ENCODE data around the gene HADHB. TPM values are rescaled to one million over a fixed set of nuclear protein-coding genes. Genes with fewer than 3 reads are reported as not detected.

The HADHB gene
- total RNA-seq, 1 donor from 2014 or later, result 98.3 TPM

GRCh38 chr2:26312471-26312870, 67.7 kb downstream of the HADHB start:
- no peak for DNase-seq (ENCODE audit: low read depth)

GRCh38 chr2:26313446-26313845, 68.7 kb downstream of the HADHB start:
- Histone ChIP-seq H3K27me3 (ENCODE audit: control insufficient read depth, insufficient read depth, low read length) (peaks cover 5% of the 10 kb centered on the region), H3K4me3 (ENCODE audit: low read depth, low read length) (no peak overlapping the region), H3K36me3 (ENCODE audit: control insufficient read depth, insufficient read depth, low read length) (no peaks in the 10 kb centered on the region)
- no peak for TF ChIP-seq CTCF (IDR thresholded peaks at IDR 0.05; ENCODE audit: insufficient read depth, low read length, poor library complexity, severe bottlenecking)
- no peak for DNase-seq (ENCODE audit: low read depth)

More at GRCh38 chr2:26312471-26312870, 67.7 kb downstream of the HADHB start:
- no peak for TF ChIP-seq CTCF (IDR thresholded peaks at IDR 0.05; ENCODE audit: insufficient read depth, low read length, poor library complexity, severe bottlenecking)
- no peak overlapping the region for H3K4me3 ChIP-seq (ENCODE audit: low read depth, low read length)
- H3K27me3 ChIP-seq (ENCODE audit: control insufficient read depth, insufficient read depth, low read length), result peaks cover 5% of the 10 kb centered on the region
- H3K36me3 ChIP-seq (ENCODE audit: control insufficient read depth, insufficient read depth, low read length), result no peaks in the 10 kb centered on the region

- Histone ChIP-seq H3K27me3 (ENCODE audit: control insufficient read depth, insufficient read depth, low read length) (peaks cover 8% of the 10 kb centered on the region), H3K4me3 (ENCODE audit: low read depth, low read length) (no peak overlapping the region), H3K36me3 (ENCODE audit: control insufficient read depth, insufficient read depth, low read length) (no peaks in the 10 kb centered on the region)
- TF ChIP-seq CTCF (IDR thresholded peaks at IDR 0.05; ENCODE audit: insufficient read depth, low read length, poor library complexity, severe bottlenecking), result no peak
- DNase-seq (ENCODE audit: low read depth), result no peak
Observed at GRCh38 chr2:26314243-26314642, 69.5 kb downstream of the HADHB start.

- TF ChIP-seq CTCF (IDR thresholded peaks at IDR 0.05; ENCODE audit: insufficient read depth, low read length, poor library complexity, severe bottlenecking), result peak; percentile 45
- Histone ChIP-seq H3K36me3 (ENCODE audit: control insufficient read depth, insufficient read depth, low read length) (no peaks in the 10 kb centered on the region), H3K27me3 (ENCODE audit: control insufficient read depth, insufficient read depth, low read length) (peaks cover 8% of the 10 kb centered on the region), H3K4me3 (ENCODE audit: low read depth, low read length) (no peak overlapping the region)
- DNase-seq (ENCODE audit: low read depth), result no peak
Observed at GRCh38 chr2:26316041-26316440, 71.3 kb downstream of the HADHB start.

GRCh38 chr2:26316845-26317244, 72.1 kb downstream of the HADHB start:
- Histone ChIP-seq H3K4me3 (ENCODE audit: low read depth, low read length) (no peak overlapping the region), H3K36me3 (ENCODE audit: control insufficient read depth, insufficient read depth, low read length) (no peaks in the 10 kb centered on the region), H3K27me3 (ENCODE audit: control insufficient read depth, insufficient read depth, low read length) (peaks cover 8% of the 10 kb centered on the region)
- TF ChIP-seq CTCF (IDR thresholded peaks at IDR 0.05; ENCODE audit: insufficient read depth, low read length, poor library complexity, severe bottlenecking), result no peak
- no peak for DNase-seq (ENCODE audit: low read depth)

- Histone ChIP-seq H3K4me3 (ENCODE audit: low read depth, low read length) (no peak overlapping the region), H3K27me3 (ENCODE audit: control insufficient read depth, insufficient read depth, low read length) (peaks cover 8% of the 10 kb centered on the region), H3K36me3 (ENCODE audit: control insufficient read depth, insufficient read depth, low read length) (no peaks in the 10 kb centered on the region)
- no peak for TF ChIP-seq CTCF (IDR thresholded peaks at IDR 0.05; ENCODE audit: insufficient read depth, low read length, poor library complexity, severe bottlenecking)
- DNase-seq (ENCODE audit: low read depth), result no peak
Observed at GRCh38 chr2:26317377-26318105, 72.8 kb downstream of the HADHB start.
